ENCODE measurements around the gene MUC4. TPM values are rescaled to one million over a fixed set of nuclear protein-coding genes. Genes with fewer than 3 reads are reported as not detected.
A peak's percentile ranks its signal among the peaks of the same experiment; 100 is the strongest.

MUC4 gene
- total RNA-seq, result not detected
- polyA plus RNA-seq, result not detected

GRCh38 chr3:195811756-195812155 lies at the start of gene MUC4:
Gene MUC4, minus strand, starts transcription at chr3:195811929. Its CDS starts 112 bp downstream, at chr3:195811817.
- DNase-seq, result no peak
- peaks cover 4% of the 10 kb centered on the region for H3K27me3 Mint-ChIP-seq

GRCh38 chr3:195860456-195860855 lies 48.7 kb upstream of the MUC4 start:
- no peak overlapping the region for H3K4me3 ChIP-seq (ENCODE audit: low read depth, low read length)
- ATAC-seq (ENCODE audit: low read depth in 2 of 2), result no peak
- peaks cover 1% of the 10 kb centered on the region for H3K36me3 Mint-ChIP-seq
- no peak for DNase-seq
- no peaks in the 10 kb centered on the region for H3K27me3 ChIP-seq (ENCODE audit: control insufficient read depth, insufficient read depth, low read length)
- no peaks in the 10 kb centered on the region for H3K9me3 ChIP-seq (ENCODE audit: control insufficient read depth in 2 of 2, low read length in 2 of 2)
- peaks cover 4 to 11% (median 6%) of the 10 kb centered on the region in 4 donors for H3K4me1 Mint-ChIP-seq
- peaks cover 10% of the 10 kb centered on the region for H3K4me1 ChIP-seq (ENCODE audit: control insufficient read depth, insufficient read depth, low read length, poor library complexity, severe bottlenecking)
- H3K36me3 ChIP-seq (ENCODE audit: control insufficient read depth, insufficient read depth, low read length), result peaks cover 3% of the 10 kb centered on the region
- H3K27me3 Mint-ChIP-seq, result no peaks in the 10 kb centered on the region
- H3K4me3 Mint-ChIP-seq, result no peak overlapping the region
- H3K27ac ChIP-seq (ENCODE audit: insufficient read depth, low read length, poor library complexity, severe bottlenecking), result no peak overlapping the region
- no peak overlapping the region for H3K27ac Mint-ChIP-seq
- H3K9me3 Mint-ChIP-seq, result no peaks in the 10 kb centered on the region

More at GRCh38 chr3:195811756-195812155, at the start of gene MUC4:
- peaks cover 0 to 2% (median 0%) of the 10 kb centered on the region in 7 donors for H3K9me3 Mint-ChIP-seq
- no peak for ATAC-seq (ENCODE audit: low read depth in 2 of 2)
- no peak within 1 kb of the TSS for H3K4me3 Mint-ChIP-seq
- Histone ChIP-seq H3K9me3 (ENCODE audit: control insufficient read depth in 2 of 2, low read length in 2 of 2) (no peaks in the 10 kb centered on the region), H3K4me1 (ENCODE audit: control insufficient read depth, insufficient read depth, low read length, poor library complexity, severe bottlenecking) (no peaks in the 10 kb centered on the region), H3K27ac (ENCODE audit: insufficient read depth, low read length, poor library complexity, severe bottlenecking) (no peak within 1 kb of the TSS), H3K4me3 (ENCODE audit: low read depth, low read length) (no peak within 1 kb of the TSS), H3K36me3 (ENCODE audit: control insufficient read depth, insufficient read depth, low read length) (no peaks in the 10 kb centered on the region), H3K27me3 (ENCODE audit: control insufficient read depth, insufficient read depth, low read length) (no peaks in the 10 kb centered on the region)
- peaks cover 0 to under 1% (median 0%) of the 10 kb centered on the region in 4 donors for H3K4me1 Mint-ChIP-seq
- H3K36me3 Mint-ChIP-seq, result no peaks in the 10 kb centered on the region
- peak within 1 kb of the TSS in 1 of 3 donors; percentile 34 for H3K27ac Mint-ChIP-seq

- peak overlapping the region in 1 of 3 donors; percentile 56 for H3K27ac Mint-ChIP-seq
- H3K4me1 Mint-ChIP-seq, result peaks cover 4 to 11% (median 6%) of the 10 kb centered on the region in 4 donors
- no peak for DNase-seq
Observed at GRCh38 chr3:195859846-195860411, 48.2 kb upstream of the MUC4 start.

GRCh38 chr3:195859061-195859845 lies 47.5 kb upstream of the MUC4 start:
- H3K27ac Mint-ChIP-seq, result peak overlapping the region in 2 of 3 donors; percentile 21 to 33

More at GRCh38 chr3:195859846-195860411, 48.2 kb upstream of the MUC4 start:
- Mint-ChIP-seq H3K9me3 (no peaks in the 10 kb centered on the region), H3K36me3 (no peaks in the 10 kb centered on the region), H3K4me3 (no peak overlapping the region), H3K27me3 (no peaks in the 10 kb centered on the region)
- H3K36me3 ChIP-seq (ENCODE audit: control insufficient read depth, insufficient read depth, low read length), result peaks cover 3% of the 10 kb centered on the region
- peaks cover 10% of the 10 kb centered on the region for H3K4me1 ChIP-seq (ENCODE audit: control insufficient read depth, insufficient read depth, low read length, poor library complexity, severe bottlenecking)
- no peak for ATAC-seq (ENCODE audit: low read depth in 2 of 2)
- H3K4me3 ChIP-seq (ENCODE audit: low read depth, low read length), result no peak overlapping the region
- H3K27ac ChIP-seq (ENCODE audit: insufficient read depth, low read length, poor library complexity, severe bottlenecking), result no peak overlapping the region
- no peaks in the 10 kb centered on the region for H3K9me3 ChIP-seq (ENCODE audit: control insufficient read depth in 2 of 2, low read length in 2 of 2)
- H3K27me3 ChIP-seq (ENCODE audit: control insufficient read depth, insufficient read depth, low read length), result no peaks in the 10 kb centered on the region

GRCh38 chr3:195856410-195857084 lies 44.8 kb upstream of the MUC4 start:
- no peaks in the 10 kb centered on the region for H3K36me3 ChIP-seq (ENCODE audit: control insufficient read depth, insufficient read depth, low read length)
- peaks cover 10% of the 10 kb centered on the region for H3K4me1 ChIP-seq (ENCODE audit: control insufficient read depth, insufficient read depth, low read length, poor library complexity, severe bottlenecking)
- H3K27me3 Mint-ChIP-seq, result peaks cover 7% of the 10 kb centered on the region
- no peaks in the 10 kb centered on the region for H3K9me3 ChIP-seq (ENCODE audit: control insufficient read depth in 2 of 2, low read length in 2 of 2)
- DNase-seq (peak in 1 of 3 donors; percentile 28), ATAC-seq (ENCODE audit: low read depth in 2 of 2) (no peak)
- H3K9me3 Mint-ChIP-seq, result no peaks in the 10 kb centered on the region
- H3K4me3 ChIP-seq (ENCODE audit: low read depth, low read length), result no peak overlapping the region
- H3K4me3 Mint-ChIP-seq, result no peak overlapping the region
- peaks cover 4 to 11% (median 6%) of the 10 kb centered on the region in 4 donors for H3K4me1 Mint-ChIP-seq
- H3K27me3 ChIP-seq (ENCODE audit: control insufficient read depth, insufficient read depth, low read length), result peaks cover 1% of the 10 kb centered on the region
- no peaks in the 10 kb centered on the region for H3K36me3 Mint-ChIP-seq
- H3K27ac Mint-ChIP-seq, result no peak overlapping the region
- no peak overlapping the region for H3K27ac ChIP-seq (ENCODE audit: insufficient read depth, low read length, poor library complexity, severe bottlenecking)

More at GRCh38 chr3:195859061-195859845, 47.5 kb upstream of the MUC4 start:
- no peaks in the 10 kb centered on the region for H3K9me3 ChIP-seq (ENCODE audit: control insufficient read depth in 2 of 2, low read length in 2 of 2)
- DNase-seq, result peak; percentile 57 to 75 (median 69)
- no peak overlapping the region for H3K27ac ChIP-seq (ENCODE audit: insufficient read depth, low read length, poor library complexity, severe bottlenecking)
- no peaks in the 10 kb centered on the region for H3K36me3 Mint-ChIP-seq
- peak overlapping the region; percentile 35 for H3K4me3 ChIP-seq (ENCODE audit: low read depth, low read length)
- H3K4me3 Mint-ChIP-seq, result no peak overlapping the region
- H3K27me3 Mint-ChIP-seq, result no peaks in the 10 kb centered on the region
- H3K27me3 ChIP-seq (ENCODE audit: control insufficient read depth, insufficient read depth, low read length), result no peaks in the 10 kb centered on the region
- peaks cover 10% of the 10 kb centered on the region for H3K4me1 ChIP-seq (ENCODE audit: control insufficient read depth, insufficient read depth, low read length, poor library complexity, severe bottlenecking)
- H3K36me3 ChIP-seq (ENCODE audit: control insufficient read depth, insufficient read depth, low read length), result peaks cover 2% of the 10 kb centered on the region
- peaks cover 4 to 11% (median 6%) of the 10 kb centered on the region in 4 donors for H3K4me1 Mint-ChIP-seq
- ATAC-seq (ENCODE audit: low read depth in 2 of 2), result peak; percentile 18 to 47
- H3K9me3 Mint-ChIP-seq, result no peaks in the 10 kb centered on the region

- peaks cover 12% of the 10 kb centered on the region for H3K27me3 Mint-ChIP-seq
- Histone ChIP-seq H3K27me3 (ENCODE audit: control insufficient read depth, insufficient read depth, low read length) (peaks cover 1% of the 10 kb centered on the region), H3K9me3 (ENCODE audit: control insufficient read depth in 2 of 2, low read length in 2 of 2) (no peaks in the 10 kb centered on the region), H3K36me3 (ENCODE audit: control insufficient read depth, insufficient read depth, low read length) (no peaks in the 10 kb centered on the region), H3K4me1 (ENCODE audit: control insufficient read depth, insufficient read depth, low read length, poor library complexity, severe bottlenecking) (peaks cover 16% of the 10 kb centered on the region), H3K4me3 (ENCODE audit: low read depth, low read length) (no peak overlapping the region), H3K27ac (ENCODE audit: insufficient read depth, low read length, poor library complexity, severe bottlenecking) (no peak overlapping the region)
- H3K36me3 Mint-ChIP-seq, result no peaks in the 10 kb centered on the region
- ATAC-seq (ENCODE audit: low read depth in 2 of 2), result no peak
- H3K4me1 Mint-ChIP-seq, result peaks cover 7 to 15% (median 11%) of the 10 kb centered on the region in 4 donors
- H3K27ac Mint-ChIP-seq, result no peak overlapping the region
- H3K4me3 Mint-ChIP-seq, result no peak overlapping the region
- H3K9me3 Mint-ChIP-seq, result no peaks in the 10 kb centered on the region
- DNase-seq, result no peak
Observed at GRCh38 chr3:195855471-195856409, 44.0 kb upstream of the MUC4 start.

Data from CD4-positive, CD25-positive, alpha-beta regulatory T cell (primary cell).